Heart left ventricle (tissue), 13 donors: ENCODE results near the gene FXYD1.

Experiments used
- POLR2A ChIP-seq, 2 donors: fragments of 450-650 bp; IDR thresholded peaks; one replicate each; pipeline ENCODE4 v1.6.1; 2017; ENCODE audit warnings: antibody characterized with exemption in 2 of 2, mild to moderate bottlenecking in 2 of 2, moderate library complexity in 2 of 2
- TF ChIP-seq, protein P1 (sequence below), 12 donors: fragments of 200-600 bp; sonication (generic) in 4 of 12; IDR thresholded peaks; one replicate each; pipeline versions ENCODE4 v1.5.0 to v1.8.0; 2018 to 2022; ENCODE audit warnings: antibody characterized with exemption in 12 of 12, mild to moderate bottlenecking in 5 of 12
- donor health status: ischemic (EF 13 %, LVEDD 7.1; RV severe dilation, severe dysfunction).
- donor health status: DM: no; HTN: yes; CAD: no.
- donor health status: DM: no; HTN: no; CAD: no.
- donor health status: ischemic (EF 25% LVEDD 6.9; RV normal size, moderate dysfunction).
- donor health status: ischemic (EF 25% LVEDD 5.7; RV mildly dilated, moderate dysfunction).
- donor health status: ischemic (EF 35%, LVEDD 5.7; RV mildly dilated, moderate dysfunction).
- donor health status: nonischemic (EF 11% LVEDD 7.7; RV severe dilation, severe dysfunction).
- donor health status: DM: yes; HTN: yes; CAD: no.
- donor health status: PGD.
- donor health status: ischemic (EF 29% LVEDD 5.4; RV normal size, mild dysfunction).
- donor health status: nonischemic (EF 23%, LVEDD 6.1; RV moderate dilation, normal function).

DNA sequence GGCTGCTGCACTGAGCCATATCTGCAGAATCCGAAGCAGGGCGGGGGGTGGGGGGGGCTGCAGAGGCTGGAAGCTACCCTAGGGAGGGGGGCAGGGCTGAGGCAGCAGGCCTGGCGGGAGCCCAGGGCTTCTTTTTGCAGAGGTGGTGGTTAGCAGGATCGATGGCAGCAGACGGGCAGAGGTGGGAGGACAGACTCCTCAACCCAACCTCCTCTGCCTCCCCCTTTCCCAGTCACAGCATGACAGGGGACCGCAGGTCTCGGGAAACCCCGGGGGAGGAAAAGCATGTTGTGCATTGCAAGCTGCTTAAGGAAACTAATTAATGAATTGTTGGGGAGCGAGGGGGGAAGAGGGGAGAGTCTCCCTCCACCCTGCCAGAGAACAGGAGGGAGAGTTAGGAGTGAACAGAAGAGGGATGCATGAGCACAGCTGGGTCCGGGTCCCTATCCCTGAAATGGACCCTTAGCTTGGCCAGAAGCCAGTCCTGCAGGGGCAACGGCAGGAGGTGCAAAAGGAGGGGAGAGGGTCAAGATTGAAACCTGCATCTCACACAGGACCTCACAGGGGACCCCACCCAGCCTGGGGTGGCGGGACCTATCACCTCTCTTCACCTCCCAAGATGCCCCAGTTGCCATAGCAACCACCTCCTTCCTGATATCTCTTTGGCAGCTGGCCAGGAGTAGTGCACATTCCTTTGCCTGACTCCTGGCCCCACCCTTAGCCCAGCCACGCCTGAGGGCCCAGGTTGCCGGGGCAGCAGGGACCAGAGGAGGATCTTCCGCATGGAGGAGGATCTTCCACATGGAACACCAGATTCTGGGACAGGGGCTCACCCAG, 6.2 kb downstream of the FXYD1 start:
- TF ChIP-seq, protein P1, sequence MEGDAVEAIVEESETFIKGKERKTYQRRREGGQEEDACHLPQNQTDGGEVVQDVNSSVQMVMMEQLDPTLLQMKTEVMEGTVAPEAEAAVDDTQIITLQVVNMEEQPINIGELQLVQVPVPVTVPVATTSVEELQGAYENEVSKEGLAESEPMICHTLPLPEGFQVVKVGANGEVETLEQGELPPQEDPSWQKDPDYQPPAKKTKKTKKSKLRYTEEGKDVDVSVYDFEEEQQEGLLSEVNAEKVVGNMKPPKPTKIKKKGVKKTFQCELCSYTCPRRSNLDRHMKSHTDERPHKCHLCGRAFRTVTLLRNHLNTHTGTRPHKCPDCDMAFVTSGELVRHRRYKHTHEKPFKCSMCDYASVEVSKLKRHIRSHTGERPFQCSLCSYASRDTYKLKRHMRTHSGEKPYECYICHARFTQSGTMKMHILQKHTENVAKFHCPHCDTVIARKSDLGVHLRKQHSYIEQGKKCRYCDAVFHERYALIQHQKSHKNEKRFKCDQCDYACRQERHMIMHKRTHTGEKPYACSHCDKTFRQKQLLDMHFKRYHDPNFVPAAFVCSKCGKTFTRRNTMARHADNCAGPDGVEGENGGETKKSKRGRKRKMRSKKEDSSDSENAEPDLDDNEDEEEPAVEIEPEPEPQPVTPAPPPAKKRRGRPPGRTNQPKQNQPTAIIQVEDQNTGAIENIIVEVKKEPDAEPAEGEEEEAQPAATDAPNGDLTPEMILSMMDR (IDR thresholded peaks at IDR 0.05): no peak
- no peak for TF ChIP-seq POLR2A (IDR thresholded peaks at IDR 0.05)
